Lower leg skin (tissue), 3 donors: Measurements from ENCODE around the gene KCNE4.

ENCODE experiments used
- CTCF ChIP-seq, 3 donors: fragments of 450-650 bp; IDR thresholded peaks; one replicate each; pipeline ENCODE4 v1.5.1; 2016; ENCODE audit warnings: antibody characterized with exemption in 3 of 3, mild to moderate bottlenecking in 3 of 3, moderate library complexity in 2 of 3
- POLR2A ChIP-seq, 2 donors: fragments of 450-650 bp; IDR thresholded peaks; one replicate each; pipeline ENCODE4 v1.6.1; 2016 to 2017; ENCODE audit warnings: antibody characterized with exemption in 2 of 2, mild to moderate bottlenecking in 1 of 2, moderate library complexity in 1 of 2

- no peak for TF ChIP-seq CTCF (IDR thresholded peaks at IDR 0.05)
- no peak for TF ChIP-seq POLR2A (IDR thresholded peaks at IDR 0.05)
These were observed 8.3 kb downstream of the KCNE4 start for GRCh38 chr2:223060201-223060825.
